HG03342 (cell line): ENCODE data around the gene PTPN22.
"Not testable (repeated sequence)": the region's sequence is repeated elsewhere in the genome, so short reads cannot be mapped to it uniquely, and the experiment has no call there.

Source experiments
- ATAC-seq: cut with Tn5 transposase; IDR thresholded peaks from one replicate; pipeline ENCODE4 v1.9.1; 2021; ENCODE audit warnings: mild to moderate bottlenecking, moderate library complexity; ENCODE audit not compliant: unreplicated experiment

PTPN22 gene

GRCh38 chr1:113854234-113854633, 17.3 kb downstream of the PTPN22 start:
- ATAC-seq, result no peak

DNA sequence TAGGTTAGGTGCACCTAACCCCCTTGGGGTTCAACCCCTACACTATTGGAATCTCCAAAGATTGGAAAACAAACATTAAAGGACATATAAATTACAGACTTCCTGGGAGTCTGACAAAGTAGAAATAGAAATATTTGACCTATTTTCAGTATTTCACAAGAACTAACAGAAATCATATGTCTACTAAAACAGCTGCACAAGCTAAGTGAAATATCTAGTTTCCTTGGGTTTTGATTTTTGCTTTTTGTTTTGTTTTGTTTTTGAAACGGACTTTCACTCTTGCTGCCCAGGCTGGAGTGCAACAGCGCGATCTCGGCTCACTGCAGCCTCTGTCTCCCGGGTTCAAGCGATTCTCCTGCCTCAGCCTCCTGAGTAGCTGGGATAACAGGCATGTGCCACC, 18.8 kb downstream of the PTPN22 start:
- ATAC-seq, result not testable (repeated sequence)

DNA sequence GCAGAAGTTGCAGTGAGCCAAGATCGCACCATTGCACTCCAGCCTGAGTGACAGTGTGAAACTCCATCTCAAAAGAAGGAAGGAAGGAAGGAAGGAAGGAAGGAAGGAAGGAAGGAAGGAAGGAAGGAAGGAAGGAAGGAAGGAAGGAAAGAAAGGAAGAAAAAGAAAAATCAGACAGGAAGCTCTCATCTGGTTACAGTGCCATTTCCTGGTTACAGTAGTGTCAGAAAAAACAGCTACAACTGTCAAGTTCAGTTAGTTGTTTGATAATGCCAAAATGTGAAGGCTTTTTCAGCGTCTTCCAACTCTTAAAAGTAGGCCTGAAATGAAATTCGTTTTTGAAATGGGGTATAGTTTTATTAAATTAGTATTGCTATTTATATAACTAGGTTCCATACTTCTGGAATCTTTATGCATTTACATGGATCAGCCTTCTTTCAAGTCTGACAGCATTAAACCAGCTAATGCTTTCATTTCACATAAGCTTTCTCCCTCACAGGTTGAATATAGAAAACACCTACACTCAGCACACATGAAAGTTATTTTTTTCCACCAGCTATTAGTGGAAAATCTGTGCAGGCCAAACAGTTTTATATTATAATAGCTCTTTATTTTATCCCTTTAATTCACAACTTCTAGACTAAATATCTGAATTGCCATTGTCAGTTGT, 21.2 kb downstream of the PTPN22 start:
- no peak for ATAC-seq

DNA sequence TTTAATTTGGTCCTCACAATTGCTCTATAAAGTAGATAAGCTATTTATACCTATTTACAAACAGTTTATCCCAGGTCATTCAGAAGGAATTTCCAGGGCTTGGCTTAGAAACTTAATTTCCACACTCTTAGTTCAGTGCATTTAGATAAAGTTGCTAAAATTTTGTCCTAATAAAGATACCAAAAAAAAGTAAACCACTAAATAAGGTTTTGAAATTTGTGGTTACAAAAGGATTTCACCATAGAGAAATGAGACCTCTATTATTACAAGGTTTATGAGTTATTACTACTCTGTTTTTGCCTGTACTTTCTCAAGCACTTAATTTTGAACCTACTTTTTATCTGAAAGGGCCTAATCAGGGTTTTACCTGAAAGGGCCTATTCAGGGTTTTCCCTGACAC, 22.4 kb downstream of the PTPN22 start:
- no peak for ATAC-seq

- ATAC-seq, result no peak
Measured at GRCh38 chr1:113846391-113847035, 25.0 kb downstream of the PTPN22 start.

DNA sequence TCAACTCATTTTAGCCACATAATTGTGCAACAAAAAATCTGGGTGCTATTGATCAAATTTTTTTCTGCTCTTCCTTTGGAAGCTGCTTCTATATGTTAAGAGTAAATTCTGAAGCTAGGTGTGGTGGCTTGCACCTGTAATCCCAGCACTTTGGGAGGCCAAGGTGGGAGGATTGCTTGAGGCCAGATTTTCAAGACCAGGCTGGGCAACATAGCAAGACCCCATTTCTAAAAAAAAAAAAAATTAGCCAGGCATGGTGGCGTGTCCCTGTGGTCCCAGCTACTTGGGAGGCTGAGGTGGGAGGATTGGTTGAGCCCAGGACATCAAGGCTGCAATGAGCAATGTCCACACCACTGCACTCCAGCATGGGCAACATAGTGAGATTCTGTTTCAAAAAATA, 35.0 kb downstream of the PTPN22 start:
- no peak for ATAC-seq

- ATAC-seq, result no peak
Measured at GRCh38 chr1:113835686-113836290, 35.7 kb downstream of the PTPN22 start.

DNA sequence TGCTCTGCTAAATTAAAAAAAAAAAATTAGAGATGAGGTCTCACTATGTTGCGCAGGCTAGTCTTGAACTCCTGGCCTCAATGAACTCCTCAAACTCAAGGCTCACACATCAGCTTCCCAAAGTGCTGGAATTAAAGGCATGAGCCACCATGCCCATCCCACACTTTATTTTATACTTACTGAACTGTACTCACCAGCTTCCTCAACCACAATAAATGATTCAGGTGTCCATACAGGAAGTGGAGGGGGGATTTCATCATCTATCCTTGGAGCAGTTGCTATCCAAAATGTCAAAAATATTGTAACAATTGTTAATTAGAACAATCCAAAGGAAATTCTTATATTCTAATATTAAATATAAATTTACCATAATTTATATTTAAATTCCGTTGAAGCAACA, 36.8 kb downstream of the PTPN22 start:
- ATAC-seq, result no peak

- ATAC-seq, result no peak
Measured at GRCh38 chr1:113830039-113830438, 41.5 kb downstream of the PTPN22 start.

GRCh38 chr1:113821916-113822315, 49.6 kb downstream of the PTPN22 start:
- no peak for ATAC-seq

GRCh38 chr1:113818578-113818977, 52.9 kb downstream of the PTPN22 start:
- ATAC-seq, result no peak

- no peak for ATAC-seq
Measured at GRCh38 chr1:113813218-113813617, 58.3 kb downstream of the PTPN22 start.

DNA sequence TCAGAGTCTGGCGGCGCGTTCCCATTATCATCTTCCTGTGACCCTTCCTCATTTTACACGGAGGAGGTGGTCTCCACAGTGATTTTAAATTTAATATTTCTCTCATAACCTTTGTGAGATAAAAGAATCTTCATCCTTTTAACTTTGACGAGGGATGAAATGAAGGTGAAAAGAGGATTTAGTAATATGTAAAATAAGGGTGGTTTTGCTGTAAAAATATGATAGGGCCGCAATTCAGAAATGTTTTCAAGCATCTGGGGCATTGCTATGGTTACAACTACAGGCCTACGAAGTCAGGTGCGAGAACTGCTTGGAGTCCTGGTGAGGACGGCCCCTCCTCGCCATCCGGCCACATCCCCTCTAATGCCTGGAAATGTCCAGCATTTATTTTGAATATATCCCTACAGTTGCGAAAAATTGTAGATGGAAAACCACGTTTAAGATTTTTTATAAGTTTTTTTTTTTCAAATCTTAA, 58.8 kb downstream of the PTPN22 start:
- ATAC-seq, result no peak

- ATAC-seq, result peak; percentile 91
Measured at GRCh38 chr1:113811888-113812660, 59.4 kb downstream of the PTPN22 start, which contains the start of gene RSBN1. Gene RSBN1, minus strand, starts transcription at chr1:113812476. Its CDS starts 64 bp downstream, at chr1:113812412.

GRCh38 chr1:113811156-113811887, 60.2 kb downstream of the PTPN22 start:
- no peak for ATAC-seq

DNA sequence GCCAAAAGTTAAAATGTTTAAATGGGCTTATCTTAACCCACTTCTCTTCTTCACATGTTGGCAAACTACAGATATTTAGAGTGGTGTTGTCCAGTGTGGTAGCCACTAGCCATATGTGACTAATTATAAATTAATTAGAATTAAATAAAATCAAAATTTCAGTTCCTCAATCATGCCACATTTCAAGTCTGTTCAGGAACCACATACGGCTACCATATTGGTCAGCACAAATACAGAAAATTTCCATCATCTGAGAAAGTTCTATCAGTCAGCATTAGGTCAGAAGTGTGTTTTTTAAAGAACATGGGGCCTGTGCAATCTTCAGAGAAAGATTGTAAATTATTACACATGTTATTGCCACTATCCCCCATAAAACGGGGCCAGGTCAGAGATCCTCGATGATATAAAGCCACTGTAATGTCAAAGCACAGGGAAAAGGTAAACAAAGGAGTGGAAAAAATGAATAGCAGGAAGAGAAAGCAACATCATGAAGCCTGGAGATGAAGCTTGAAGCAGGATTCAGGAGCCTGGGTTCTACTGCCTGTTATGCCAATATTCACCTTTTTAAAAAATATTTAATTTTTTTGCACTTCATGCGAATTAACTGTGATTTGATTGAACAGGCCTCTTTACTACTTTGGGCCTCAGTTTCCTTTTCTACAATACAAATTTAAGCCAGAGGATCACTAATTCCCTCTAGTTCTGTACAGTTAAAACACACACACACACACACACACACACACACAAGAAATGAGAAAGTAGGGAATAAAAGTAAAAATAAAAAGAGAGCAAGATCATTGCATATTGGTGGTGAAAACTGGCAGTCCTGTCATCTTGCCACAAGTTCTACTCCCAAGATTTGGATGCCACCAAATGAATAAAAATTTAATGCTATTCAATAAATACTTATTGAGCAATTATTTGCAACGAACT, 61.6 kb downstream of the PTPN22 start:
- ATAC-seq, result no peak

- no peak for ATAC-seq
Measured at GRCh38 chr1:113808450-113809195, 62.9 kb downstream of the PTPN22 start.

DNA sequence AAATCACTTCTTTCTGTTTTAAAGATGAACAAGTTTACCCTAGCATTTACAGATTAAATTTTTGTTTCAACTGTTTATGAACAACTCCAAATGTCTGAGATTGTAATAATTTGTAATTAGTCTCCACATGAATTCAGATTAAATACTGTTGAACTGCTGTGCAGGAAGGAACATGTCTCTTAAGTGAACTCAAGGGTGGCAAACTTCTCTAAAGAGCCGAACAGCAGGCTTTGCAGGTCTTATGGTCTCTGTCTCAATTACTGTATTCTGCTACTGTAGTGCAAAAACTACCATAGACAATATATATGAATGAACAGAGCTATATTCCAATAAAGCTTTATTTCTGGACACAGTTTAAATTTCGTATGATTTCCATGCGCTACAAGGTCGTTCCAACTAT, 65.9 kb downstream of the PTPN22 start:
- ATAC-seq, result no peak

- ATAC-seq, result no peak
Measured at GRCh38 chr1:113805256-113805531, 66.3 kb downstream of the PTPN22 start.
